Measurements from ENCODE around the gene TFAM.
"Not testable (repeated sequence)": the region's sequence is repeated elsewhere in the genome, so short reads cannot be mapped to it uniquely, and the experiment has no call there.

Gene TFAM

DNA sequence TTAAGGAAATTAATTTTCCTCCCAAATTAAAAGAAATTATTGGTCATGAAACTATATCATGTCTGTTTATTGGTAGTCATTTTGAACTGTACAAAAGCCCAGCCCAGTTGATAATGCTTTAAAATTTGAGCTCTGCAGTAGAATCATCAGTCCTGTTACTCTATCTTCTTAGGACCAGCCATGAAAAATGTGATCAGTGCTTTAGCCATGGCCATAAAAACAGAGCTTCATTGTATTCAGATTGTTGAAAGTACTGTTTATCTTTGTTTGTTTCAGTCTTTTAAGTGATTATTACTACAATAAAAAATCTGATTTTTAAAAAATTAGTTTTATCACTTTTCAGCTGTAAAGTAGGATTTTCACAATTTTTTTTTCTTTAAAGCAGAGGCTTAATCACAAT is 13.7 kb upstream of the TFAM start:
- H3K4me3 ChIP-seq (ENCODE audit: low read depth, low read length), result no peak overlapping the region
- DNase-seq (ENCODE audit: low read depth), result no peak

DNA sequence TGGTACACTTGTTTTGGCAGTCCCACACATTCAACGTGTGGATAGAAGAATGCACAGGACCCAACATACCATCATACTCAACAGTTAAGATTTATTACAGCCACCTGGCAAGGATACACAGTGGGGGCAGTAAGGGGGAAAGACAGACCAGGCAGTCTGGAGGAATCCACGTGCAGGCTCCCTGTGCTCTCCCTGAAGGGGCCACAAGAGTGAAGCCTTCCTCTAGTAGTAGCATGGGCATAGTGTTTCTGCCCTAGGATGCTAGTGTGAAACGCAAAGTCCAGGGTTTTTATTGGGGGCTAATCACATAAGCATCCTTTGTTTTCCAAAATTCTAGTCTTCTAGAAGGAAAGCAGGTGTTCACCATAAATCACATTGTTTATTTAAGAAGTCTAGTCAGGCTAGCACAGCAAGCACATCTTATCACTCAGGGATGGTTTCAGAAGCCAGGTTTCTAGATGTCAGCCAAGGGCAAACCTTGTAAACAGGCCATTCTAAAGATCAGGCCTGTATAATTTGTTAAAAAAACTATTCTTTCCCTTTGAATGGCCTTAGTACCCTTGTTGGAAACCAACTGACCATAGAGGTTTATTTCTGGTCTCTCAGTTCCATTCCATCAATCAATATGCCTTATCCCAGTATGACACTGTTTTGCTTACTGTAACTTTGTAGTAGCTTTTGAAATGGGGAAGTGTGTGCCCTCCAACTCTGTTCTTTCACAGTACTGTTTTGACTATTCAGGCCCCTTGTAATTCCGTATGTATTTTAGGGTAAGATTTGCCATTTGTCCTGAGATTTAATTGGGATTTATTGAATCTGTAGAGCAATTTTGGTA is 12.4 kb upstream of the TFAM start:
- DNase-seq (ENCODE audit: low read depth), result no peak
- no peak overlapping the region for H3K4me3 ChIP-seq (ENCODE audit: low read depth, low read length)

DNA sequence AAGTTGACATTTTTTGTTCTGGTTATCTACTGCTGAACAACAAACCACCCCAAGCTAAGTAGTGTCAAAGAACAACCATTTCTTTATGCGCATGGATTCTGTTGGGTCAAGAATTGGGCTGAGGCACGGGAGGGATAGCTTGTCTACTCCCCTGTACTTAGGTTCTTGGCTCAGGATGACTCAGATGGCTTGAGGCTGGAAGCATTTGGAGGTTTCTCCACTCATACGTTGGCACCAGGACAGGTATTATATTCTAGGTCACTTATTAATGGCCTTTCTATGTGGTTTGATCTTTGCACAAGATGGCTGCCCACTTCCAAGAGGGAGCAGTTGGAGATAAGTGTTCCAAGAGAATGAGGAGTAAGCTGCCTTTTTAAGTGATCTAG is 11.8 kb upstream of the TFAM start:
- DNase-seq (ENCODE audit: low read depth), result no peak
- H3K4me3 ChIP-seq (ENCODE audit: low read depth, low read length), result no peak overlapping the region

DNA sequence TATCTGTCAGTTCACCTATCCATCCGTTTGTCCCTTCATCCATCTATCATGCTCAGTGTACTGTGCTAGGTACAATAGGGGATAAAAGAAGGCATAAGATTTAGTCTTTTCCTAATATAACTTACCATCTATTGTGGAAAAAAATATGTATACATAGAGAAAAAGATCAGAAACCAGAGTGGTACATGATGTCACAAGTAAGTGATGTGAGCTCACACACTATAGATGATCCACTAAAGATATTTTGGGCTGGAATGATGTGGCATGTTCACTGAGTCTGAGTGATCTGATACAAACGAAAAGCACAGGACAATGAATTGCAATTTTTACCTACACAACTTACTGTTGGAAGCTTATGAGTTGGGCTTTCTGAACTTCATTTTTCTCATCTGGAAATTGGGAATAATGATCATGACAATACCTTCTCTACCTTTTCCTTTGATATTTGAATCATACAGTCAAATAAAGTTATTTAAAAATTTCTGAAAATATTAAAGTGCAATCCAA is 2.7 kb upstream of the TFAM start:
- no peak for DNase-seq (ENCODE audit: low read depth)
- no peak overlapping the region for H3K4me3 ChIP-seq (ENCODE audit: low read depth, low read length)

DNA sequence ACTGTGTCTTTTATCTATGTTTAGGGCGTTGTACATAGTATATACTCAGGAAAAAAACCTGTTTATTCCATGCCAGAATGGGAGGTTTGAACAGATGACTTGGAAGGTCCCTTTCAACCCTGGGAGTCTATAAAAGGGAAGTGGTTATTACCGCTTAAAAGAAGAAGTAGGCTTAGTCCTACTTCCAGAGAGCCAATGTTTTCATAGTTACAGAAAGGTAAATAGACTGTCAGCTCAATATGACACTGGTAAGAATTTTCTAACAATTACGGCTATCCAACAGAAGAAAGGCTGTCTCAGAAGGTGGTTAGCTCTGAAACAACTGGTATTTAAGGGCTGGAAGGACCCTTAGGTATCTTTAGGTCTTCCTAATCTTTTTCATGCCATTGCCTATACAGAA is 1.1 kb upstream of the TFAM start:
- no peak for DNase-seq (ENCODE audit: low read depth)
- H3K4me3 ChIP-seq (ENCODE audit: low read depth, low read length), result peak overlapping the region; percentile 95

DNA sequence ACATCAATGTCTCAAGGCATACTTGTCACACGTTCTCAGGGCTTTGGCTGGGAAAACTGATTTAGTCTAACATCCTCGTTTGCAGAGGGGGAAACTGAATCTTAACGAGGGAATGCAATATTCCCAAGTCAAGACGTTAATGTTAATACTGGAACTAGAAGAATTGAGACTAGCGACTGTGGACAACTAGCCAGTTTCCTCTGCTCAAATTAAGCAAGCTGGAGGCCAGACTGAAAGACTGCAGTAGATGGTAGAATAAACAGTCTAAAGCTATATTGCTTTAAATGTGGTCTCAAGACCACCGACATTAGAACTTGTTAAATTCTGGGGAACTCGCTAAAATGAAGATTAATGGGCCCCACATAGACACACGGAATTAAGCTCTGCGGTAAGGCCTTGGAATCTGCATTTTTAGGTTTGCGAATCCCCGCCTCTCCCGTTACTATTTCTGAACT is 639 bp upstream of the TFAM start:
- DNase-seq (ENCODE audit: low read depth), result no peak
- peak overlapping the region; percentile 95 for H3K4me3 ChIP-seq (ENCODE audit: low read depth, low read length)

DNA sequence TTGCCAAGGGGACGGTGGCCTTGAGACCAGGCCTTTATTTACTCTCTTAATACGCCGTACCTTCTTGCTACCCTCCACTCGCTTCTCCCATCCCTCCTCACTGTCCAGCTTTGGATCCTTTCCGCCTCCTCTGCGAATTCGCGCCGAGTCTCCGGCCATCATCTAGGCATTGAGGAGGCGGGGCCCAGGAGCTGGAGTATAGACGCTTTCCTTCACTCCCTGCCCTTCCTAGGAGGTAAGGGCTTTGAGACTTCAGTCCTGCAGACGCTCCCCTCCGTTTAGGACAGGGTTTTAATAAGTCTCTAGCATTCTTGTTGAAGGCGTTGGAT is 538 bp downstream of the TFAM start:
- peak overlapping the region; percentile 95 for H3K4me3 ChIP-seq (ENCODE audit: low read depth, low read length)
- DNase-seq (ENCODE audit: low read depth), result no peak

DNA sequence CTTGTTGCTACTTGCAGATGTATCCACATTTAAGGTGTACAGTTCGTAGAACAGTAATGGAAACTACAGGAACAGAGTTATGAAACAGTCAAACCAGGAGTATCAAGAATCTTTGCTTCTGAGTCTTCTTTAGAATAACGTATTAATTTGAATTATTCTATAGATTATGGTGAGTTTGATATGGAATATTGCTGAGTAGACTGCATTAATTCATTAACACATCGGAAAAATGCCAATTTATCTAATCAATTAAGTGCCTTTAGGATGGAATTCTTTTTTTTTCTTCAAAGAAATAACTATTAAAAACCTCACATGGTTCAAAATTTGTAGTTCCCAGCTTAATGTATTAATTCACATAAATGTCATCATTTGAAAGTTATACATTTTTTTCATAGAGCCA is 3.8 kb downstream of the TFAM start:
- no peak overlapping the region for H3K4me3 ChIP-seq (ENCODE audit: low read depth, low read length)
- DNase-seq (ENCODE audit: low read depth), result no peak

DNA sequence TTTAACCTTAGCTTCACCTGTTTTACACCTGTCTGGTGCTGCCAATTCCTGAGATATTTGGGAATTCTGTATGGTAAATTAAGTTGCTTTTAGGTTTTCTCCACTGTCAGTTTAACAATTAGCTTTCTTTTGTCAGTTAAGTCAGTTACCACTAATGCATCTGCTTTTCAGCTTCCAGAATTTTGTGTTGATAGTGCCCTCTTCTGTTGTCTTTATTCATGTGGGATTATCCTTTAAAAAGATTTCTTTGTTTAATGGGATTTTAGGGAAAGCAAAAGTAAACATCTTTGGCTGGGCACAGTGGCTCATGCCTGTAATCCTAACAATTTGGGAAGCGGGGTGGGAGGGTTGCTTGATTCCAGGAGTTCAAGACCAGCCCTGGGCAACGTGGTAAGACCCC is 8.1 kb downstream of the TFAM start:
- DNase-seq (ENCODE audit: low read depth), result no peak
- no peak overlapping the region for H3K4me3 ChIP-seq (ENCODE audit: low read depth, low read length)

DNA sequence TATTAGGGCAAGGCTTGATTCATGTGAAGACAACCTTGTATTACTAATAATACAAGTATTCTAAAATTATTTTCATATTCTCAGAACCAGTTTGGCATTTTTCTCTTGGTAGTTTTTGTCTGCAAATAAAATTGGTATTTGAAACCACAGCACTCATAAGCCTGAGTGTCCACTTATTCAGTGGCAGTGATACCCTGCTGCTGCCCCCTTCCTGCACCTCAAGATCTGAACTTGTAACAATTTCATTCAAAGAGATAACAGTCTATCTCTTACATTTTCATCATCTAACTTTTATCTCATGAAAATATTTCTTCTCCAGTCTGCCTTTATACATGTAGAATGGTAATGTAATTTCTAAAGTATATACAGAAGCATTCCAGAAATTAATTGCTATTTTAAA is 9.3 kb downstream of the TFAM start:
- no peak for DNase-seq (ENCODE audit: low read depth)
- no peak overlapping the region for H3K4me3 ChIP-seq (ENCODE audit: low read depth, low read length)

DNA sequence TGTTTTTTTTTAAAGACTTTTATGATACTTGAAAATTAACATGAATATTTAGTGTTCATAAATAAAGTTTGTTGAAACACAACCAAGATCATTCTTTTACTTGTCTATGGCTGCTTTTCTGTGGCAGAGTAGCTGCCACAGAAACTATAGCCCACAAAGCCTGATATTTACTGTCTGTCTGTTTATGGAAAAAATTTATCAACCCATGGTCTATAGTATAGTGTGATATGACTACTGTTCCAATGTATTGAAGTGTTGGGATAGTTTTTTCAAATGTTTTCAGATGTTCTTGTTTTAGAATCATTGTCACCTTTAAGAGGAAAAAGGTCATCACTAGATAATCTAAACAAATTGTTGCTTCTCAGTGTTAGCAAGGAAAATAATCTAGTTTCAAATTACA is 10.8 kb downstream of the TFAM start:
- H3K4me3 ChIP-seq (ENCODE audit: low read depth, low read length), result no peak overlapping the region
- DNase-seq (ENCODE audit: low read depth), result no peak

DNA sequence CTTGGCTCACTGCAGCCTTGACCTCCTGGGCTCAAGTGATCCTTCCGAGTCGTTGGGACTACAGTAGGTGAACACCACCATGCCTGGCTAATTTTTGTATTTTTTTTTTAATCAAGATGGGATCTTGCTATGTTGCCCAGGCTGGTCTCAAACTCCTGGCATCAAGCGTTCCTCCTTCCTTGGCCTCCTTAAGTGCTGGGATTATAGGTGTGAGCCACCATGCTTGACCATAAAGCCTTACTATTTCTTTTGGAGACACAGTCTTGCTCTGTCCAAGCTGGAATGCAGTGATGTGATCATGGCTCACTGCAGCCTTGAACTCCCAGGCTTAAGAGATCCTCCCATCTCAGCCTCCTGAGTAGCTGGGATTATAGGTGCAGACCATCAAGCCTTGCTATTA is 12.6 kb downstream of the TFAM start:
- H3K4me3 ChIP-seq (ENCODE audit: low read depth, low read length), result no peak overlapping the region
- DNase-seq (ENCODE audit: low read depth), result no peak

DNA sequence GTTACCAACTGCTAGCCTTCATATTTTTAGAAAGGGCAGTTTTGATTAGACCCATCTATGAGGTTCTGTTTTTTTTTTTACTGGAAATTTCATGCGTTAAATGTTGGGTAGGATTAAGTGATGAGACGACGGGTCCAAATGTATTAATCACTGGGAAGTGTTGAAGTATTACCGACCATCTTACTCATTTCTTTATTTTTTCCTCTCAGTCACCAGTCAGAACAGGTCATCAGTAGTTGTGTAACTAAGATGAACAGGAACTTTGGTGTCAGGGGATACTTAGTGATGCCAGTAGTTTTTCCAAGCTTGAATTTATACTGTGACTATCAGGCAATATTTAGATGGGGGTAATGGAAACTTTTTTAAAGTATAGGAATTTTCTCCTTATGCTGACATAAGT is 14.2 kb downstream of the TFAM start:
- no peak for DNase-seq (ENCODE audit: low read depth)
- H3K4me3 ChIP-seq (ENCODE audit: low read depth, low read length), result no peak overlapping the region

DNA sequence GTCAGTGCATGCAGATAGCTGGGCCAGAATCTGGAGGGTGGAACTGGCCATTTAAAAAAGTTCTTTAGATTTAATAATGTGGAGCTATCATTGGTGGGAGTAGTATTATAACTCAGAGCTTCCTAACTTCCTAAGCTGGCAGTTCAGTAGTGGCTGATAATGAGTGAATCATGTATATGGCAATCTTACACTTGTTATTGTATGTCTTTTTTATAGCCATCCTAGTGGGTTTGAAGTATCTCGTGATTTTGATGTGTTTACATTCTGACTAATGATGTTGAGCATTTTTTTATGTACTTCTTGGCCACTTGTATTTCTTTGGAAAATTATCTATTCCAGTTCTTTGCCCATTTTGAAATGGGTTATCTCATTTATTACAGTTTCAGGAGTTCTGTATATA is 15.4 kb downstream of the TFAM start:
- no peak overlapping the region for H3K4me3 ChIP-seq (ENCODE audit: low read depth, low read length)
- no peak for DNase-seq (ENCODE audit: low read depth)

DNA sequence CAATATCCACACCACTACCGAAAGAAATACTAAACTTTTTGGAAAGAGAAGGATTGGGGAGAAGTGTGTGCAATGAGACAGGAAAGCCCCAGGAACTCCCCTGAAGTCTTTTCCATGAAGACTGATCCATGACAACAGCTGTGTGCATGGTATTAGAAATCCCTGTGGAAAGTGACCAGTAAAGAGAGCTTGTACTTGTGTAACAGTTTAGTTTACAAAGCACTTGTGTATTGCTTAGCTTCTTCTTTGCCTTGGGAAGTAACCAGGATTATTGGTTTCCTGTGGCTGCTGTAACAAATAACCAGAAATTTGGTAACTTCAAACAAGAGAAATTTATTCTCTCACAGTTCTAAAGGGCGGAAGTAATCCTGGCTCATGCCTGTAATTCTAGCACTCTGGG is 18.8 kb downstream of the TFAM start:
- DNase-seq (ENCODE audit: low read depth), result no peak

DNA sequence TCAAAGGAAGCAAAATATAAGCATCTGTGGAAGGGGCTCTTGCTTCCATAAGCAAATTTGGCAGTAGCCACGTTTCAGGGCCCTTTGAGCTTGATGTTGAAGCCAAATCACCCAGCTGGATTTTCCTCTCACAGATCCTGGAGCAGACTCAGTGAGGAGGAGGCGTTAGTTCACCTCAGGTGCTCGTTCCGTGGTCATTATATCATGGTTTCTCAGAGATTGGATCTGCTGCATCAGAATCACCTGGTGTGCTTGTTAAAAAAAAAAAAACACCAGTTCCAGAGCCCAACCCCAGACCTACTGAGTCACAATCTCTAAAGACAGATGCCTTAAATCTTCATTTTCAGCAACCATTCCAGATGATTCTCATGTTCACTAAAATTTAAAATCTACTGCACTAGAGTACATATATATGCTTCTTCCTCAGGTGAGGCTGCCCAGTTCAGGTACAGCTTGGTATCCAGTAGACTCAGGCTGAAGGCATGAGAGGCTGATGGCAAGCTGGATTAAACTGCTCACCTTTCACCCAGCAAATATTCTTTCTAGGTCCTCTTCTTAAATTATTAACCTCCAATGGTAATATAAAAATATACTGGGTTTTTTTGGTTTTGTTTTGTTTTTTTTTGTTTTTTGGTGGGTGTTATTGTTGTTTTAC is 24.9 kb downstream of the TFAM start:
- no peak for DNase-seq (ENCODE audit: low read depth)

More for the DNA sequence above, 18.8 kb downstream of the TFAM start:
- H3K4me3 ChIP-seq (ENCODE audit: low read depth, low read length), result no peak overlapping the region

DNA sequence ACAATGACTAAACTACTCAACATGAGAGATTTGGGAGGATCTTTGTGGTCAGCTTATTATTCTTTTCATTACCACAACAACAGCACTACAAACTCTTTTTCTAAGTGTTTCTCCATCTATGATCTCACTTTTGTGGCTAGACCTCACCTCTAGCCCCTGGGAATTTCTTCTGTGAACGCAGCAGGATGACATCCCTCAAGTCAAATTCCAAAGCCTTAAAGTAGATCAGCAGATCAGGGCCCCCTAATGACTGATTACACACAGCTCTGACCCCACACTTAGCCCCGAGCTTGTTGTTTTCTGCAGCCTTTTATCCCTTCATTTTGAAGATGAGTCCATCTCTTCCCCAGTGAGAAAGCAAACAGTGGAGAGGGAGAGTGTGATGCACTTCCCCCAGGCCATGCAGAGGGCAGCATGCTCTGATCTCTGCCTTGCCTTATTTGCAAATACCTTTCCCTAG is 27.3 kb downstream of the TFAM start:
- no peak overlapping the region for H3K4me3 ChIP-seq (ENCODE audit: low read depth, low read length)
- DNase-seq (ENCODE audit: low read depth), result peak; percentile 84

More for the DNA sequence above, 24.9 kb downstream of the TFAM start:
- no peak overlapping the region for H3K4me3 ChIP-seq (ENCODE audit: low read depth, low read length)

DNA sequence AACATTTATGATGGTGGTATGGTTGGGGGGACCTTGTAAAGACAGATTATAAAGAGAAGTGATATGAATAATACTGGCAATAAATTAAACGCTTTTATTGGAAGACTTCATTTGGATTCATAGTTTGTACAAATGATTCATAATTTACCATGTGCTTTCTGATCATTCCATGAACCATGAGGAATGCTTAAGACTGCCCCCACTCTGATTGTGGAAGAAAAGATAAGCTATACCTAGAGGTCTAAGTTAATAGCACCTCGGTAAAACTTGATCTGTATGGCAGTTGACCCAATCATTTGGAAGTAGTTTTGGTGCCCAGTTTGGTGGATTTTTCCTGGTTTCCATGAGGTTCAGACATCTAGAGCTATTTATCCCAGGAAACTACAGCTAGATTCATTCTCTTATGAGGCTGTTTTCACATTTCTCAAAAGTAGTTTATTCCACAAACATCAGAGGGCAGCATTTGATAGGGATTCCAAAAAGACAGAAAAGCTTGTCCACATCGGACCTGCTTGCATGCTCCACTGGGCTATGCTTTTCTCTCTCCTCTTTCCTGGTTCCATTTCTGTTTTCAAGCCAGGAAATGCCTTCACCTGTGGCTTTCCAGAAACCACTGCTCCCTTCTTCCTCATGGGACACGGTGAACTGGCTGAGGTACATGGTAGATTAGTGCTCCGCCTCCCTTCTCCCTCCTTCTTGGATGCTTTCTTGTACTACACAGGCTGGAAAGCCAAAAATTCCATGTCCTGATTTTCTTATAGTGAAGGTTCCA is 29.2 kb downstream of the TFAM start:
- no peak overlapping the region for H3K4me3 ChIP-seq (ENCODE audit: low read depth, low read length)
- peak; percentile 30 for DNase-seq (ENCODE audit: low read depth)

DNA sequence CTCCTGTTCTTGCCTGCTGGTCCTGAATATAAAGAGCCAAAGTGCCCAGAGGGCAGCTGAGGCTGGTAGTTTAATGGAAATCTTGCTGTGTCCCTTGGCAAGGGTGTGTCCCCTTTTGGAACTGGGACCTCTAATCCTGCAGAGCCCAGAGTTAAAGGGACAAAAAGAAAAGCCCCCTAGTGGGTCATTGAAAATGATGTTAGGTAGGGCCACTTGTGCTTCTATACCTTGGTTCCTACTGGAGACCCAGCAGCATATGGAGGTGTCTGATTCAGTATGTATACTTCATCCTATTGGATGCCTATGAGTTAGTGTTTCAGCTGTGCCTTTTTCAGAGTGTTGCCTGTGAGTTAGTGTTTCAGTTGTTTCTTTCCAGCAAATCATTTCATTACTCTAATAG is 30.5 kb downstream of the TFAM start:
- no peak overlapping the region for H3K4me3 ChIP-seq (ENCODE audit: low read depth, low read length)
- DNase-seq (ENCODE audit: low read depth), result no peak

DNA sequence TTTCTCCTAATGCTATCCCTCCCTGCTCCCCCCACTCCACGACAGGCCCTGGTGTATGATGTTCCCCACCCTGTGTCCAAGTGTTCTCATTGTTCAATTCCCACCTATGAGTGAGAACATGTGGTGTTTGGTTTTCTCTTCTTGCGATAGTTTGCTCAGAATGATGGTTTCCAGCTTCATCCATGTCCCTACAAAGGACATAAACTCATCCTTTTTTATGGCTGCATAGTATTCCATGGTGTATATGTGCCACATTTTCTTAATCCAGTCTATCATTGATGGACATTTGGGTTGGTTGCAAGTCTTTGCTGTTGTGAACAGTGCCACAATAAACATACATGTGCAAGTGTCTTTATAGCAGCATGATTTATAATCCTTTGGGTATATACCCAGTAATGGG is 32.7 kb downstream of the TFAM start:
- not testable (repeated sequence) for DNase-seq (ENCODE audit: low read depth); H3K4me3 ChIP-seq (ENCODE audit: low read depth, low read length)
